MM.1S (cell line): ENCODE results near the gene INSR.

Experiments used
- EZH2 ChIP-seq: fragments of 300-600 bp; sonication (generic); optimal IDR thresholded peaks from 2 replicates; pipeline ENCODE3; 2017; ENCODE audit warnings: low read depth, mild to moderate bottlenecking, antibody characterized with exemption, low read length, mixed read lengths
- EZH2phosphoT487 ChIP-seq: fragments of 300-600 bp; sonication (generic); IDR thresholded peaks from 2 replicates; pipeline ENCODE4 v1.6.1; 2018; ENCODE audit warnings: antibody characterized with exemption, low read length

GRCh38 chr19:7068599-7068998, 225.6 kb downstream of the INSR start:
- TF ChIP-seq EZH2 (no peak), EZH2phosphoT487 (no peak)
